ENCODE results near the gene RASA2. TPM values are rescaled to one million over a fixed set of nuclear protein-coding genes. Genes with fewer than 3 reads are reported as not detected.

RASA2 gene
- total RNA-seq, 2 experiments from 2014 or later = 34.7 to 35.0 TPM

DNA sequence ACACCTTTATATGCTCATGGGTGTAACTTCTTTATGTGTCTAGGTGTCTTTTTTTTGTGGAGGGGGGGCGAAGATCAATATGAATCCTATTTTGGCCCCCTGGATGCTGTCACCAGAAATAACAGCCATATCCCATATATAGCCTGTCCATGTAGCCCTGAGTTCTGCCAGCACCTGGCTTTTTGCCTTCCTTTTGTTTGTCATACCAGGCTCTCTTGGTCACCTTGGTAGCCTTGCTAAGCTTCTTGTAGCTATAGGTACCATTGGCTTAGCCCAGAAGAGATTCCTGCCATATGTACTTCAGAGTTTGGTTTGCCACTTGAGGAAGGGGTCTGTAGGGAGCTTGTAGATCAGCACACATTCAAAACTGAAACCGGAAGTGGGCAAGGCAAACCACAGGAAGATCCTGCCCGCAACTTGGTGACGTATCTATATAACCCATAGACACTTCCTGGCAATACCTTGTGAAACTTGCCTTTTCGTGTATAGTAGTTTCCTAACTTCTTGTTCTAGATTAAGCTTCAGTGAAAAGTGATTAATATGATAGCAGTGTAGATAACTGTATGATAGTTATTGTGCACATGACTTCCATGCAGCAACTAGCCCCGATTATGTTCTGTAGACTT lies 11.9 kb downstream of the RASA2 start:
- CTCF ChIA-PET = interaction anchor here (0.8 to 3.3 kb wide), 10 partner anchors 11 to 299 kb away, joined by 3 to 33 read pairs (median 4); partner anchors contain the start of gene RASA2
- peaks cover 19% of the 10 kb centered on the region for H3K36me3 Mint-ChIP-seq

DNA sequence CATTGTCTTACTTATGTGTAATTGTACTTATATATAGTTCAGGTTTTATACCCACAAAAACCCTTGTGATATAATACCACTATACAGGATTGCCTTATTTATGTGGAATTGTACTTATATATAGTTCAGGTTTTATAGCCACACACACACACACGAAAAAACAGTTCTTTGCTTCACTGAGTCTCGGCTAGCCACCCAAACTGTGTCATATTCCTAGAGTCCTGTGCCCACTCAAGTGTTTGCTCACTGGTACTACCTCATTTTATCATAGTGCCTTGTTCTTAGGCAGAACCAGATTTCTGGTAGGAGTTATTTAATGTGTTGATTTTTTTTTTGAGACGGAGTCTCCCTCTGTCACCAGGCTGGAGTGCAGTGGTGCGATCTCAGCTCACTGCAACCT lies 12.5 kb downstream of the RASA2 start:
- DNase-seq = no peak
- peaks cover 62% of the 10 kb centered on the region for H3K4me1 Mint-ChIP-seq (ENCODE audit: low read depth)
- ChIA-PET CTCF (interaction anchor here (1.2 to 3.3 kb wide), 8 partner anchors 12 to 298 kb away, joined by 3 to 33 read pairs (median 7); partner anchors contain the start of gene RASA2), POLR2A (interaction anchor here (0.9 to 6.3 kb wide), 10 partner anchors 8 to 193 kb away, joined by 3 to 90 read pairs (median 5); partner anchors contain the start of gene RASA2)
- no peaks in the 10 kb centered on the region for H3K27me3 Mint-ChIP-seq
- intact Hi-C loops (cut with micrococcal nuclease) = loop anchor here (1.0 to 10.0 kb wide), 5 partner anchors 11 to 296 kb away; no protein-coding TSS in a partner anchor
- H3K36me3 Mint-ChIP-seq = peaks cover 19% of the 10 kb centered on the region
- H3K9me3 Mint-ChIP-seq = peaks cover 3% of the 10 kb centered on the region
- H3K27ac Mint-ChIP-seq = peak overlapping the region; percentile 90
- H3K4me3 Mint-ChIP-seq = peak overlapping the region; percentile 35

More for the DNA sequence above, 11.9 kb downstream of the RASA2 start:
- H3K27me3 Mint-ChIP-seq = no peaks in the 10 kb centered on the region
- H3K9me3 Mint-ChIP-seq = peaks cover 3% of the 10 kb centered on the region
- POLR2A ChIA-PET = interaction anchor here (0.9 to 6.3 kb wide), 9 partner anchors 8 to 192 kb away, joined by 3 to 90 read pairs (median 6); partner anchors contain the start of gene RASA2
- H3K27ac Mint-ChIP-seq = peak overlapping the region; percentile 90
- H3K4me1 Mint-ChIP-seq (ENCODE audit: low read depth) = peaks cover 68% of the 10 kb centered on the region
- peak; percentile 94 for DNase-seq
- intact Hi-C loops (cut with micrococcal nuclease) = loop anchor here (1.0 to 10.0 kb wide), 6 partner anchors 10 to 296 kb away; no protein-coding TSS in a partner anchor
- peak overlapping the region; percentile 35 for H3K4me3 Mint-ChIP-seq

DNA sequence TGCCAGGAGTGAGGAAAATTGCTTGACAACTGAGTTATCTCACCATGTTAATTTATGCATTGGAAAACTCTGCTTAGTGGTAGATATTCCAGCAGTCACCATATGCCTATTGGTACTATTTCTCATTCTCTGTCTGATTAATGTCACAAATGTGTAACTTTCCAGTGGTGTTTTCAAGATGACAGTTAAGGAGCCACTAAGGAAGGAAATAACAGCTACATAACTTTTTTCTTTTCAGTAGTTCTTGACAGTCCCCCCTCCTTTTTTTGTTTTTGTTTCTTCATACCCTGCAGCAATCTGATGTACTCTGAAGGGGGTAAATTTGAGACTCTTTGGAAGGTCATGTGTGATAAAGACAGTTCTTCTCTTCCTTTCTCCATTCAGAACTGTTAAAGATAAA lies 13.1 kb downstream of the RASA2 start:
- POLR2A ChIA-PET = interaction anchor here (0.6 to 6.3 kb wide), 6 partner anchors 9 to 85 kb away, joined by 3 to 90 read pairs (median 10); partner anchors contain the start of gene RASA2
- peak overlapping the region; percentile 35 for H3K4me3 Mint-ChIP-seq
- peaks cover 57% of the 10 kb centered on the region for H3K4me1 Mint-ChIP-seq (ENCODE audit: low read depth)
- peaks cover 19% of the 10 kb centered on the region for H3K36me3 Mint-ChIP-seq
- no peaks in the 10 kb centered on the region for H3K27me3 Mint-ChIP-seq
- CTCF ChIA-PET = interaction anchor here (1.2 to 3.3 kb wide), 6 partner anchors 13 to 61 kb away, joined by 3 to 33 read pairs (median 10); partner anchors contain the start of gene RASA2
- H3K27ac Mint-ChIP-seq = peak overlapping the region; percentile 90
- no peak for DNase-seq
- peaks cover 3% of the 10 kb centered on the region for H3K9me3 Mint-ChIP-seq
- intact Hi-C loops (cut with micrococcal nuclease) = loop anchor here (1.0 to 10.0 kb wide), 5 partner anchors 10 to 295 kb away; no protein-coding TSS in a partner anchor

DNA sequence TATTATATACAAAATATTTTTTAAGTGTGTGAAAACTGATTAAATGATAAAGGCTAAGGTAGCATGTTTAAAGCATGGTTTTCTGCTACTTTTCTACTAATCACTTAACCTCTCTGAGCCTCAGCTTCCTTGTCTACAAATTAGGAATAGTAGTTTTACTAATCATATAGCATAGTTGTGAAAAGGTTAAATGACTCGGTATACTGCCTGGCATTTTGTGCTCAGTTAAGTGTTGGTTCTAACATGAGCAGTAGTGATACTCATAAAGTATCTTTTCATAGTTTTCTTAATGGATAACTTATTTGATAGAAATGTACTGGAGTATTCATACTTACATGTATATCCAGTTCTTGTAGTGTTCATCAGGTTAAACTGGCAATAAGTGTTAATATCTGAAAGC lies 13.6 kb downstream of the RASA2 start:
- Mint-ChIP-seq H3K36me3 (peaks cover 18% of the 10 kb centered on the region), H3K27ac (peak overlapping the region; percentile 90), H3K4me3 (no peak overlapping the region), H3K27me3 (no peaks in the 10 kb centered on the region), H3K4me1 (ENCODE audit: low read depth) (peaks cover 53% of the 10 kb centered on the region), H3K9me3 (peaks cover 3% of the 10 kb centered on the region)
- CTCF ChIA-PET = interaction anchor here (1.2 to 3.3 kb wide), 5 partner anchors 13 to 61 kb away, joined by 3 to 33 read pairs (median 13); partner anchors contain the start of gene RASA2
- intact Hi-C loops (cut with micrococcal nuclease) = no loop called here
- DNase-seq = no peak
- POLR2A ChIA-PET = interaction anchor here (0.6 to 6.3 kb wide), 7 partner anchors 10 to 85 kb away, joined by 3 to 90 read pairs (median 3); partner anchors contain the start of gene RASA2

DNA sequence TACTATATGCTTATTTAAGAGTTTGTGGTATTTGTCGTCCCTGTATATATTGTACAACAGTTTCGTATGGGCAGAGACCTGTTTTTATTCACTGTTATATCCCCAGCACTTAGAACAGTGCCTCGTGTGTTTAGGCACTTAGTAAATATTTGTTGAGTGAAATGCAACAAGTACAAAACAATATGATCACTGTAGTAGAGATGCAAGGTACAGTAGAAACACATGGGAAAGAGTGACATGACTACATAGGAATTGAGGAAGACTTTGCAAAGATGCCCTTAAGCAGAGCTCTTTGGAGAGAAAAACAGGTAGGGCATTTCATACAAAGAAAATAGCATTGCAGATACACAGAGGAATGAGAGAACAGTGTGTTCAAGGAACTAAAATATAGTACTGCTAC lies 18.3 kb downstream of the RASA2 start:
- ChIA-PET POLR2A (no interaction called here), CTCF (no interaction called here)
- Mint-ChIP-seq H3K9me3 (no peaks in the 10 kb centered on the region), H3K27ac (no peak overlapping the region), H3K4me1 (ENCODE audit: low read depth) (peaks cover 47% of the 10 kb centered on the region), H3K4me3 (no peak overlapping the region), H3K36me3 (peaks cover 7% of the 10 kb centered on the region), H3K27me3 (no peaks in the 10 kb centered on the region)
- DNase-seq = no peak
- intact Hi-C loops (cut with micrococcal nuclease) = no loop called here

DNA sequence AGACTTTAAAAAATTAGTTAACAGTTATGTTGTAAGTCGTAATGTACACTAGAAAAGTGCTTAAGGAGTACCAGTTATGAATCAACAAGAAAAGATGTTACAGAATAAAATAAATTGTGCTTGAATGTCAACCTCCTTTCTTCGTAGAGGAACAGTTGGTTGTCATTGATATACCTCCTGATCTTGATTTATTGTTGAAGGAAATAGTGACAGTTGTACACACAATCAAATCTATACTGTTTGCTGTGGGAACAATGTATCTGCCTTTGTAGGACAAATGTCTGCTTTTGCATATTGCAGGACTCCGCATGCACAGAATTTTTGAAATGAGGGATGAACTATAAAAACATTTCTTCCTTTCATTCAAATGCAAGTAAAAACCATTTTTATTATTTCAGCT lies 19.2 kb downstream of the RASA2 start:
- no peak overlapping the region for H3K27ac Mint-ChIP-seq
- no peak overlapping the region for H3K4me3 Mint-ChIP-seq
- peaks cover 12% of the 10 kb centered on the region for H3K36me3 Mint-ChIP-seq
- H3K9me3 Mint-ChIP-seq = no peaks in the 10 kb centered on the region
- H3K4me1 Mint-ChIP-seq (ENCODE audit: low read depth) = peaks cover 50% of the 10 kb centered on the region
- ChIA-PET CTCF (interaction anchor here (0.6 kb wide), 3 partner anchors 46 to 72 kb away, joined by 3 read pairs; no protein-coding TSS in a partner anchor), POLR2A (interaction anchor here (1.2 kb wide), 1 partner anchor 18 kb away, joined by 3 read pairs; no protein-coding TSS in a partner anchor)
- H3K27me3 Mint-ChIP-seq = no peaks in the 10 kb centered on the region
- intact Hi-C loops (cut with micrococcal nuclease) = no loop called here
- DNase-seq = no peak

DNA sequence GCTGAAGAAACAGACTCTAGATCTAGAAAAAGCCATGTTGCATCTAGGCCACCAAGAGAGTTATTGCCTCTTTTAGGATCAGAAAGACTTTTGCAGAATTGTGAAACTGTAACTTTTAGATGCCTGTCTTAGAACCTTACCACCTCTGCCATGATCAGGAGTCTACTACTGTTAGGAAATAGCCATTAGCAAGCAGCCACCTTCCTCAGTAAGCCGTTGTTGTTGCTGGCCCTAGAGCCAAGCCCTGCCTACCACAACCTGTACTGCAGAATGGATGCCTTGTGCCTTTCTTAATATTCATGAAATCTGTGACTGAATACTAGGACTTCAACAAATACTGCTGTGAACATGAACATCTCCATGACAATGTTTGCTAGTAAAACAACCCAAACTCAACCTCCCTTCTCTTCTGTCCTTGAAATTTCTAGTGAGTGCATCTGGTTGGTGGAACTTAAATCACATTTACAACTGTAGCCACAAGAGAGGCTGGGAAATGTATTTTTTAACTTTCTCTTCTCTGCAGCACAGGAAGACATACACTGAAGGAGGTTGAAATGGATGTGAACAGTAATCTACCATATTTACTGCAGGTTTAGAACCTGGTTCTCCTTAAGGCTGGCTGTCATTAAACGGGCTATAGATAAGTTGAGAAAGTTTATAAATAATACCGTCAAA lies 20.7 kb downstream of the RASA2 start:
- no peaks in the 10 kb centered on the region for H3K27me3 Mint-ChIP-seq
- ChIA-PET POLR2A (interaction anchor here (1.2 kb wide), 1 partner anchor 20 kb away, joined by 4 read pairs; the partner anchor contains the start of gene RASA2), CTCF (no interaction called here)
- no peak for DNase-seq
- H3K9me3 Mint-ChIP-seq = no peaks in the 10 kb centered on the region
- H3K27ac Mint-ChIP-seq = peak overlapping the region; percentile 43
- peaks cover 19% of the 10 kb centered on the region for H3K36me3 Mint-ChIP-seq
- peaks cover 49% of the 10 kb centered on the region for H3K4me1 Mint-ChIP-seq (ENCODE audit: low read depth)
- intact Hi-C loops (cut with micrococcal nuclease) = no loop called here
- no peak overlapping the region for H3K4me3 Mint-ChIP-seq

DNA sequence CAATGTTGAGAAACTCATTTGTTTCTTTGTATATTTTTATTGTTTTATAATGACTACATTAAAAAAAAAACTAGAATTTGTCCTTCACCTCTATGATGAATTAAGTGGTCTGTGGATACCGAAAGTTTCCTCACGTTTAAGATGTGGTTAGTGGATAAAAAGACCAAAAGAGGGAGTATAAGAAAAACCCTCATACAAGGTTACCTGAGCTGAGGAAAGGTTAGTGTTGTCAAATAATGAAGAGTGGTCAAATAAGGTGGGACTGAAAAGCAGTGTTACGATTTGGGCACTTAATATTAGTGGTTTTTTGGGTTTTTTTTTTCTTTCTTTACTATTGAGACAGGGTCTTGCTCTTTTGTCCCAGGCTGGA lies 21.2 kb downstream of the RASA2 start:
- ChIA-PET CTCF (no interaction called here), POLR2A (interaction anchor here (1.2 kb wide), 1 partner anchor 21 kb away, joined by 4 read pairs; the partner anchor contains the start of gene RASA2)
- DNase-seq = no peak
- peaks cover 24% of the 10 kb centered on the region for H3K36me3 Mint-ChIP-seq
- H3K27me3 Mint-ChIP-seq = no peaks in the 10 kb centered on the region
- H3K4me3 Mint-ChIP-seq = no peak overlapping the region
- no peak overlapping the region for H3K27ac Mint-ChIP-seq
- intact Hi-C loops (cut with micrococcal nuclease) = no loop called here
- no peaks in the 10 kb centered on the region for H3K9me3 Mint-ChIP-seq
- peaks cover 51% of the 10 kb centered on the region for H3K4me1 Mint-ChIP-seq (ENCODE audit: low read depth)

DNA sequence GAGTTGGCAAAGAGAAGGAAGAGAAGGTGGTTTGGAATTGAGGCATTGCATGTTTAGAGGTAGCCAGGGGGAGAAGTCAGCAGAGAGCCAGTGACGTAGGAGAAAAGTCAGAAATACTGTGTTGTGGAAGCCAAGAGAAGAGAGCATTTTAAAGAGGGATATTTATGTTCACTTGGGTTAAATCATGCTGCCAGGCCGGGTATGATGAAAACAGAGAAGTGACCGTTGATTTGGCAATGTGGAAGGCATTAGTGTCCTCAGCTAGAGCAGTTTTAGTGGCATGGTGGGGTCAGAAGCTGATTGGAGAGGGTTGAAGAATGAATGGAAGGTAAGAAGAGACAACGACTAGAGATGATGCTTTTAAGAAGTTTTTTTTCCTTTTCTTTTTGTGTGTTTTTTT lies 24.5 kb downstream of the RASA2 start:
- Mint-ChIP-seq H3K36me3 (peaks cover 42% of the 10 kb centered on the region), H3K27me3 (no peaks in the 10 kb centered on the region), H3K4me3 (no peak overlapping the region), H3K27ac (no peak overlapping the region), H3K4me1 (ENCODE audit: low read depth) (peaks cover 66% of the 10 kb centered on the region), H3K9me3 (no peaks in the 10 kb centered on the region)
- intact Hi-C loops (cut with micrococcal nuclease) = no loop called here
- ChIA-PET CTCF (no interaction called here), POLR2A (no interaction called here)
- no peak for DNase-seq

DNA sequence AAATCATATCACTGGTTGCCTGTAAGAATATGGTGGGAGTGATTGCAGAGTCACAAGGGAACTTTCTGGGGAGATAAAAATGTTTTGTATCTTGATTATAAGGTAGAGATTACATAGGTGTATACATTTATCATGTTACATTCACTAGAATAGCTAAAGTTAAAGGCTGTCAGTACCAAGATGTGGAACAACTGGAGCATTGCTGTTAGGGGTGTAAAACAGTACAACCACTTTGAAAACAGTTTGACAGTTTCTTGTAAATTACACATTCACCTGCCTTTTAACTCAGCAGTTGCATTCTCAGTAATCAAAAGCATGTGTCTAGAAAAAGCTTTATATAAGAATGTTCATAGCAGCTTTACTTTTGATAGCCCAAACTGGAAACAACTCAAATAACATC lies 27.6 kb downstream of the RASA2 start:
- CTCF ChIA-PET = interaction anchor here (0.6 to 2.3 kb wide), 6 partner anchors 9 to 316 kb away, joined by 3 to 15 read pairs (median 5); no protein-coding TSS in a partner anchor
- Mint-ChIP-seq H3K9me3 (peaks cover 9% of the 10 kb centered on the region), H3K36me3 (peaks cover 60% of the 10 kb centered on the region), H3K27me3 (no peaks in the 10 kb centered on the region), H3K4me3 (no peak overlapping the region), H3K4me1 (ENCODE audit: low read depth) (peaks cover 52% of the 10 kb centered on the region), H3K27ac (peak overlapping the region; percentile 57)
- no peak for DNase-seq
- POLR2A ChIA-PET = interaction anchor here (1.0 to 1.5 kb wide), 5 partner anchors 16 to 42 kb away, joined by 3 to 7 read pairs (median 5); no protein-coding TSS in a partner anchor
- intact Hi-C loops (cut with micrococcal nuclease) = loop anchor here (2.0 kb wide), 1 partner anchor 16 kb away; no protein-coding TSS in a partner anchor

DNA sequence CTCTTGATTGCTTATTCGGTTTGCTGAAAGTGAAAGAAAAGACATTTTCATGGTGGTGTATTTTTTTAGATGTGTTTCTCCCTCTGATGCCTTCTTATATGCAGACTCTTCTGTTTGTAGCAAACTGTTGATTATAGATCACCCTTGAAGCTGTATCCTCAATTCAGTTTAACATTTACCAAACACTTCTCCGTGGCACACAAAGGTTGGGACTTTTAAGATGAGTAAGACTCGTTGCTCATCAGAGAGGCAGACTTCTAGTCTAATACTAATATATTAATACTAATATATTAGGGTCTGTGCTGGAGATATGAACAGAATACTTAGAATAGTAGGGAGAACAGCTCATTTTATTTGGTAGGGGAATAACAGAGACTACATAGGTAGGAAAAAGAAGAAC lies 32.8 kb downstream of the RASA2 start:
- POLR2A ChIA-PET = interaction anchor here (0.7 kb wide), 1 partner anchor 32 kb away, joined by 3 read pairs; no protein-coding TSS in a partner anchor
- CTCF ChIA-PET = interaction anchor here (0.6 to 1.6 kb wide), 2 partner anchors 41 to 87 kb away, joined by 3 to 7 read pairs; no protein-coding TSS in a partner anchor

More for the DNA sequence above, 32.8 kb downstream of the RASA2 start:
- Mint-ChIP-seq H3K27me3 (no peaks in the 10 kb centered on the region), H3K9me3 (peaks cover 9% of the 10 kb centered on the region), H3K36me3 (peaks cover 56% of the 10 kb centered on the region), H3K4me1 (ENCODE audit: low read depth) (peaks cover 48% of the 10 kb centered on the region), H3K4me3 (no peak overlapping the region), H3K27ac (peak overlapping the region; percentile 64)
- intact Hi-C loops (cut with micrococcal nuclease) = no loop called here
- DNase-seq = no peak
